ENCODE data around the gene ILK. TPM values are rescaled to one million over a fixed set of nuclear protein-coding genes. Genes with fewer than 3 reads are reported as not detected.

ILK gene
- total and polyA plus RNA-seq, 2 experiments from 2014 or later: 114 to 126 TPM

DNA sequence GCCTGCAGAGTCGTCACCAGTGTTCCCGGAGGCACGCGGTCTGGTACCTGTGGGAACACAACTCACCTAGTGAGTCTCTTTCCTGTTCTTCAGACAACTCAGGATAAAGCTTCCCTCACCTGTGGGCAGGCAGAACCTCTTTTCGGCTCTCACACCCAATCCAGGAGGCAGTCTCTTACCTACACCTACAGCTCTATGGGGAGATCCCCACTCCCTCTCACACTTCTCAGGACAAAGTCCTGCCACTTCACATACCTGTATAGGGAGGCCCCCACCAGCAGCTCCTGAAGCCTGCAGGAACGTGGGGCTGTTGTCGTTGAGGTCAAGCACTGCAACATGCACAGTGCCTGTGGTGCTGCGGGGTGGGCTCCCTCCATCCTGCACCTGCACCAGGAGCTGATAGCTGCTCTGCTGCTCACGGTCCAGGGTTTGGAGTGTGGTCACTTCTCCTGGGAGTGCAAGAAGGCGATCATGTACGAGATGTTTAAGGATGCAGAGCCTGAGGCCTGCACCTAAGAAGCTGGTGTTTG lies 27.9 kb downstream of the ILK start:
- no peak for DNase-seq (ENCODE audit: low spot score)
- H3K9me3 ChIP-seq (ENCODE audit: low read depth): no peaks in the 10 kb centered on the region

DNA sequence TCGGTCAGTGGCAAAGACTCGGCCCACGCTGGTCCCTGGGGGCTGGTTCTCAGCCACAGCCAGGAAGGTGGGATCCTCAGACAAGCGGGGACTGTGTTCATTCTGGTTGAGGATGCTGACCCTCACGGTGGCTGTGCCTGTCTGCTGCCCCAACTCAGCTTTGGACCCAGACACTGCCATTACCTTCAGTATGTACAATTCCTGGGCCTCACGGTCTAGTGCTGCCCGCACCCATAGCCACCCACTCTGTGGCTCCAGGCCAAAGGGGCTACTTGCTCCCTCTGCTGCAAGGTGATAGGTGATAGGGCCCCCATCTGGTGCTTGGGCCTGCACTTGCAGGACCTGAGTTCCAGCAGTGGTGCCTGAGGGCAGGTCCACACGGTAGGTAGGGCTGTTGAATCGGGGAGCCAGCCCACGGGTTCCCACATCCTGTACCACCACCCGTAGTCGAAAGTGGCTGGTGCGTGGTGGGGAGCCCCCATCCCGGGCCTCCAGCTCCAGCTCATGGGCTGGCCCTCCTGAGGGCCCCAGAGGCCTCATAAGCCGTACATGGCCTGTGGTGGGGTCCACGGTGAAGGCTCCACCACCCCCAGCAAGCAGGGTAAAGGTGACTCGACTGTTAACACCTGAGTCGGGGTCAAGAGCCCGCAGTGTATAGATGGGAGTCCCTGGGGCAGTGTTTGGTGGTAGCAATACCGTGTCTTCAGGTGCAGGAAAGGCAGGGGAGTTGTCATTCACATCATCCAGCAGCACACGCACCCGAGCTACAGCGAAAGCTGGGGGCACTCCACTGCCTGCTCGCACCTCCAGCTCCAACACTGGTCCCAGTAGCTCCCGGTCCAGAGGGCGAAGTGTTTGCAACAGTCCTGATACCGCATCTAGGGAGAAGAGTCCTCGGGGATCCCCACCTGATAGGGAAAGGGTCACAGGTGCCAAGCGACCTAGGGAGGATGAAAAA lies 28.8 kb downstream of the ILK start:
- no peak for DNase-seq (ENCODE audit: low spot score)
- Histone ChIP-seq H3K79me2 (peaks cover 5% of the 10 kb centered on the region), H4K20me1 (ENCODE audit: insufficient read depth, poor library complexity, severe bottlenecking) (no peaks in the 10 kb centered on the region), H3K4me1 (ENCODE audit: insufficient read depth) (no peaks in the 10 kb centered on the region), H3K36me3 (replicated peaks; ENCODE audit: insufficient read depth, low read depth) (no peaks in the 10 kb centered on the region), H3K9me3 (ENCODE audit: low read depth) (no peaks in the 10 kb centered on the region), H3K27ac (no peak overlapping the region), H3K4me3 (no peak overlapping the region), H2AFZ (no peak overlapping the region), H3K4me2 (no peak overlapping the region), H3K9me2 (replicated peaks; ENCODE audit: insufficient read depth) (no peaks in the 10 kb centered on the region), H3K27me3 (peaks cover 8% of the 10 kb centered on the region)
- WGBS (ENCODE audit: low lambda C conversion rate, missing lambda C conversion rate): 96% methylated on average over 29 of the region's 29 CpGs
- TF ChIP-seq EZH2phosphoT487 (IDR thresholded peaks at IDR 0.05; ENCODE audit: low read depth, severe bottlenecking, unreplicated experiment): no peak

More for the DNA sequence above, 27.9 kb downstream of the ILK start:
- no peaks in the 10 kb centered on the region for H3K4me1 ChIP-seq (ENCODE audit: insufficient read depth)
- TF ChIP-seq, protein P1, sequence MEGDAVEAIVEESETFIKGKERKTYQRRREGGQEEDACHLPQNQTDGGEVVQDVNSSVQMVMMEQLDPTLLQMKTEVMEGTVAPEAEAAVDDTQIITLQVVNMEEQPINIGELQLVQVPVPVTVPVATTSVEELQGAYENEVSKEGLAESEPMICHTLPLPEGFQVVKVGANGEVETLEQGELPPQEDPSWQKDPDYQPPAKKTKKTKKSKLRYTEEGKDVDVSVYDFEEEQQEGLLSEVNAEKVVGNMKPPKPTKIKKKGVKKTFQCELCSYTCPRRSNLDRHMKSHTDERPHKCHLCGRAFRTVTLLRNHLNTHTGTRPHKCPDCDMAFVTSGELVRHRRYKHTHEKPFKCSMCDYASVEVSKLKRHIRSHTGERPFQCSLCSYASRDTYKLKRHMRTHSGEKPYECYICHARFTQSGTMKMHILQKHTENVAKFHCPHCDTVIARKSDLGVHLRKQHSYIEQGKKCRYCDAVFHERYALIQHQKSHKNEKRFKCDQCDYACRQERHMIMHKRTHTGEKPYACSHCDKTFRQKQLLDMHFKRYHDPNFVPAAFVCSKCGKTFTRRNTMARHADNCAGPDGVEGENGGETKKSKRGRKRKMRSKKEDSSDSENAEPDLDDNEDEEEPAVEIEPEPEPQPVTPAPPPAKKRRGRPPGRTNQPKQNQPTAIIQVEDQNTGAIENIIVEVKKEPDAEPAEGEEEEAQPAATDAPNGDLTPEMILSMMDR (IDR thresholded peaks at IDR 0.05; ENCODE audit: poor library complexity): no peak
- TF ChIP-seq EZH2 (IDR thresholded peaks at IDR 0.05; ENCODE audit: borderline replicate concordance): no peak
- no peak for TF ChIP-seq EZH2phosphoT487 (IDR thresholded peaks at IDR 0.05; ENCODE audit: low read depth, severe bottlenecking, unreplicated experiment)
- no peak overlapping the region for H3K27ac ChIP-seq
- no peaks in the 10 kb centered on the region for H4K20me1 ChIP-seq (ENCODE audit: insufficient read depth, poor library complexity, severe bottlenecking)
- no peak overlapping the region for H3K4me3 ChIP-seq
- no peak overlapping the region for H3K4me2 ChIP-seq
- no peaks in the 10 kb centered on the region for H3K9me2 ChIP-seq (replicated peaks; ENCODE audit: insufficient read depth)
- 95% methylated on average over 11 of the region's 11 CpGs for WGBS (ENCODE audit: low lambda C conversion rate, missing lambda C conversion rate)
- H3K79me2 ChIP-seq: no peaks in the 10 kb centered on the region
- peaks cover 8% of the 10 kb centered on the region for H3K27me3 ChIP-seq
- H2AFZ ChIP-seq: no peak overlapping the region
- H3K36me3 ChIP-seq (replicated peaks; ENCODE audit: insufficient read depth, low read depth): no peaks in the 10 kb centered on the region

DNA sequence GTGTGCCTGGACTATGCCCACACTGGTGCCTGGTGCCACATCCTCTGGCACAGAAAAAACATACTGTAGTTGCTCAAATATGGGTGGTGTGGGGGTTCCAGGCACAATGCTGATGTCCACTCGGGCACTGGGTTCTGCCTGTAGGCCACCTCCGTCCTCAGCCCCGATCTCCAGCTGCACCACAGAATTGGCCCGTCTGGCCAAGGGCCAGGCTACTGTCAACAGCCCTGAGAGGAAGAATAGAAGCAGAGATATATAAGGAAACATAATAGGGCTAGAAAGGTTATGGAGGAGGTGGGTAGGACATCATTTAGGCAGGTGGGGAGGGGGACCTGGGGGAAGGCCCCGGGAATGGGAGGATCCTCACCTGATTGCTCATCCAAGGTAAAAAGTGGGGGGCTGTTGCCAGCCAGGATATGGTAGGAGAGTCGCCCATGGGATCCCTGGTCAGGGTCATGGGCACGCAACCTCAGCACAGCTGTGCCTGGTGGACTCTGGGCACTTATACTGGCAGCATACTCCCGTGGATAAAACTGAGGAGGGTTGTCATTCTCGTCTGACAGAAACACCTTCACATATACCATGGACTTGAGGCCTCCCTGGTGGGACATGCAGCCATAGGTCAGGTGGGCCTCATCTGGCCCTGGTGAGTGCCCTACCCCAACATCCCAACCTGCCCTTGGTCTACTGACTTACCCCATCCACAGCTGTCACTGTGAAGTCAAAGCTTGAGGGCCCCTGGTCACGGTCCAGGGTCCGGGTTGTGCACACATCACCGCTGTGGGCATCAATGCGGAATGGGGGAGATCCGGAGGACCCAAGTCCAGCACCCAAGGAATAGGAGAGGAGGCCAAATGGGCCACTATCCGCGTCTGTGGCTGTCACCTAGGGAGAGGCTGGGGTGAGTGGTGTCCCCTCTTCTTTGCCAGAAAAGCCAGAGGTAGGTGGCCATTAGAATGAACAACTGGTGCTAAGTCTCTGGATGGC lies 30.1 kb downstream of the ILK start:
- TF ChIP-seq, protein P1 (IDR thresholded peaks at IDR 0.05; ENCODE audit: poor library complexity): no peak
- no peak for TF ChIP-seq EZH2phosphoT487 (IDR thresholded peaks at IDR 0.05; ENCODE audit: low read depth, severe bottlenecking, unreplicated experiment)
- no peak for TF ChIP-seq EZH2 (IDR thresholded peaks at IDR 0.05; ENCODE audit: borderline replicate concordance)
- Histone ChIP-seq H3K27me3 (peaks cover 8% of the 10 kb centered on the region), H3K79me2 (peaks cover 11% of the 10 kb centered on the region), H3K27ac (no peak overlapping the region), H3K9me2 (replicated peaks; ENCODE audit: insufficient read depth) (no peaks in the 10 kb centered on the region), H2AFZ (no peak overlapping the region), H4K20me1 (ENCODE audit: insufficient read depth, poor library complexity, severe bottlenecking) (no peaks in the 10 kb centered on the region), H3K9me3 (ENCODE audit: low read depth) (no peaks in the 10 kb centered on the region), H3K4me1 (ENCODE audit: insufficient read depth) (peaks cover 4% of the 10 kb centered on the region), H3K4me3 (no peak overlapping the region), H3K36me3 (replicated peaks; ENCODE audit: insufficient read depth, low read depth) (no peaks in the 10 kb centered on the region), H3K4me2 (no peak overlapping the region)
- WGBS (ENCODE audit: low lambda C conversion rate, missing lambda C conversion rate): 98% methylated on average over 16 of the region's 16 CpGs
- no peak for DNase-seq (ENCODE audit: low spot score)
